Ishikawa (cell line): ENCODE results near the gene SH3RF2.

Source experiments
- CEBPB ChIP-seq: IDR thresholded peaks from 2 replicates; pipeline ENCODE4 v1.6.1; 2012
- CREB1 ChIP-seq: IDR thresholded peaks from 2 replicates; pipeline ENCODE4 v1.6.1; 2012; ENCODE audit warnings: low read depth
- EP300 ChIP-seq: IDR thresholded peaks from 2 replicates; pipeline ENCODE4 v1.6.1; 2012; ENCODE audit warnings: borderline replicate concordance
- FOXM1 ChIP-seq: IDR thresholded peaks from 2 replicates; pipeline ENCODE4 v1.6.1; 2012; ENCODE audit warnings: low read depth, borderline replicate concordance
- MAX ChIP-seq: IDR thresholded peaks from 2 replicates; pipeline ENCODE4 v1.6.1; 2012
- NFIC ChIP-seq: IDR thresholded peaks from 2 replicates; pipeline ENCODE4 v1.6.1; 2012
- RAD21 ChIP-seq: IDR thresholded peaks from 2 replicates; pipeline ENCODE4 v1.6.1; 2012; ENCODE audit warnings: low read depth
- REST ChIP-seq: IDR thresholded peaks from 2 replicates; pipeline ENCODE4 v1.6.1; 2012; ENCODE audit warnings: low read depth, mild to moderate bottlenecking
- TAF1 ChIP-seq: IDR thresholded peaks from 2 replicates; pipeline ENCODE4 v1.6.1; 2012; ENCODE audit warnings: low read depth, mild to moderate bottlenecking
- USF1 ChIP-seq: IDR thresholded peaks from 2 replicates; pipeline ENCODE4 v1.6.1; 2012
- YY1 ChIP-seq: IDR thresholded peaks from 2 replicates; pipeline ENCODE4 v1.6.1; 2012; ENCODE audit warnings: low read depth
- ZBTB7A ChIP-seq: IDR thresholded peaks from 2 replicates; pipeline ENCODE4 v1.6.1; 2012; ENCODE audit warnings: low read depth

- TF ChIP-seq EP300 (no peak), REST (no peak), MAX (no peak), FOXM1 (no peak), CEBPB (no peak), YY1 (no peak), USF1 (no peak), RAD21 (no peak), TAF1 (no peak), ZBTB7A (no peak), NFIC (no peak), CREB1 (no peak)
Measured at GRCh38 chr5:145898171-145898570, 38.2 kb upstream of the SH3RF2 start.
